Measurements from ENCODE around the gene ANKS1B.
"Not testable (repeated sequence)": the region's sequence is repeated elsewhere in the genome, so short reads cannot be mapped to it uniquely, and the experiment has no call there.

ANKS1B gene

DNA sequence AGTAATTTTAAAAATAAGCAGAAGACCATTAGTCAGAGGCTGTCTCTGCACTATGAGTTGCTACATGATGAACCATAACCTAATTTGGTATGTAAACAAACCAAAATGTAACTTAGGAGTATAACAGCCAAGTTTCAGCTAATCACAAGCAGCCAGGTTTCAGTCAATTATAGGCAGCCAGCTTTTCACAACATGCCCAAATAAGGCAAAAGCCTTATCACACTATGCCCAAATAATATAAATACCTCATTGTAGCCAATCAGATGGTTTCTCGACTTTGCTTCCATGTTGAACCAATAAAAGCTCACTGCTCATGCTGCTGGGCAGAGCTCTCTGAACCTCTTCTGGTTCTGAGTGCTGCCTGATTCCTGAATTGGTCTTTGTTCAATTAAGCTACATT is 298.6 kb downstream of the ANKS1B start:
- DNase-seq: no peak

DNA sequence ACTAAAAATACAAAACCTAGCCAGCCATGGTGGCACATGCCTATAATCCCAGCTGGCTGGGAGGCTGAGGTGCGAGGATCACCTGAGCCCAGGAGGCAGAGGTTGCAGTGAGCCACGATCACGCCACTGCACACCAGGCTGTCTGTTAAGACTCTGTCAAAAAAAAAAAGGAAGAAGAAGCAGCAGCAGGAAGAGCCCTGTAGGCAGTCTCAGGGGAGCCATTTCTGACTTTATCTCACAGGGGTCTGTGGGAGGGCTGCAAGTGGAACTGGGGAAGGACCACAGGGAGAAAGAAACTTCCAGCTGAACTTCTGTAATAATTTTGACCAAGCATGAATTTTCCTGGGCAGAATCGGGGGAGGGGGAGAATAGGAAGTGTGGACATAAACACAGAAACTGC is 304.5 kb downstream of the ANKS1B start:
- no peak for DNase-seq

DNA sequence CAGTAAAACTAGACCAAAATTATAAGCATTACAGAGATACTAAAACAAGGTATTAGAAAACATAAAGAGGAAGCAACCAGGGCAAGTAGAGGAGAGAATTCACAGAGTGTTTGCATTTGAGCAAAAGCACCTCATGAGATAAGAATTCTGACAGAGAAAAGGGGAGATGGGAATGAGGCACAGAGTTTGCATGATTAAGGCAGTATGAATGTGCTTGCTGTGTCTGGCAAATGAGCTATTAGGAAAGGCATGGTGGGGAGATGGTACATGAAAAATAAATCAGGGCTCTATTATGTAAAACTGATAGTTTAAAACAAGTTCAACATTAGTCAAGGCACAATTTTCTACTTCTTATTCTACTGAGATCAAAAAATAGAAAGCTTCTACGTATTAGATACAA is 314.1 kb downstream of the ANKS1B start:
- DNase-seq: no peak

DNA sequence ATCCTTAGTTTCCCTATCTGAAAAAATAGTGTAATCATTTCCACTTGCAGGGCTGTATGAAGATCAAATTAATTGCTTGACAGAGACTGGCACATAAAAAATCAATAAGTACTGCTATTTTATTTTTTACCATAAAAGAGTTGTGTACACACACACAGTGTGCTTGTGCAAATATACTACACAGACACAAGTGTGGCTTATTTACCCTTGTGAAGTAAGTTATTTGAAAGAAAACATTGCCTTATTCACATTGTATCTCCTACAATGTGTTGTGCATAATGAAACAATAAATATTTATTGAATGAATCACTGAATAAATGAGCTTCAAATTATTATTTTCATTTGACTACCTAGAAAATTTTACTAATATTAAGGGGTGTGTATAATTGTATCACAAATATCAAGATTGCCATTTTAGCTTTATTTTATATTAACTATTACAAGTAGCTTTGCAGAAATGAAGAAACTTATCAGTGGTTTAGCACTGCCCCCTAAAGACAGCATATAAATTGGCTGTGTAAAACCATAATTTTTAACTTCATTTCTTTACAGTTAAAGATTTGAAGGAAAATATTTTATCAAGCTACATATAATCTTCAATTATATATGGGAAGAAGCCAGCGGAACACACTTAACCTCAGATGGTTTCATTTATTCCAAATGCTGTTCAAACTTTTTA is 325.9 kb downstream of the ANKS1B start:
- no peak for DNase-seq

DNA sequence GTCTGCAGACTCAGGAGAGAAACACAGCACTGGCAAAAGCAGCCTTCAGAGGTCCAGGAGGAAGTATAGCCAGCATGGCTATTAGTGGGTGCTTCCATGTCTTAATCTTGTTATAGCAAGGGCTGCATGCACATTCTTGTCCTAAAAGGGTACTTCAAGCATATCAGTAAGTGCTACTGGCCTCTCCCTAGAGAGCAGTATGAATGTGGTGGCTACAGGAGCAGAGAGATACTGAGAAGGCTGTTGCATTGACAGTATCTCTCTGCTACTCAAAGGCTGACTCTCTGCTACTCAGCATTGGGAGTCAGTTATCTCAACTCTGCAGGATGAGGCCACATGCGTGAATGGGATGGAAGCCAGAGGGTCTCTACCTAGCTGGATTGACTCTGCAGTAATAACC is 335.2 kb downstream of the ANKS1B start:
- no peak for DNase-seq

DNA sequence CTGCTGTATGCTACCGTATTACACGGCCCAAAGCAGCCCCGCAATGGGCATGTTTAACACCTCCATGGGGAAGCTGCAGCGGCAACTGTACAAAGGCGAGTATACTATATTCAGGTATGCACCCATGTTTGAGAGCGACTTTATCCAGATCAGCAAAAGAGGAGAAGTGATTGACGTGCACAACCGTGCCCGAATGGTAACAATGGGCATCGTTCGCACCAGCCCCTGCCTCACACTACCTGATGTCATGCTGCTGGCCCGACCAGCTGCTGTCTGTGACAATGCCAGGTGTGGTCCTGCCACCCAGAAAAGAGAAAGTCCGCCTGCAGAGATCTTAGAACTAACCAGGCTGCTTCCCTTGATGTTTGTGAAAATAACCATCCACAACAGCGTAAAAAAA is 336.6 kb downstream of the ANKS1B start:
- no peak for DNase-seq

DNA sequence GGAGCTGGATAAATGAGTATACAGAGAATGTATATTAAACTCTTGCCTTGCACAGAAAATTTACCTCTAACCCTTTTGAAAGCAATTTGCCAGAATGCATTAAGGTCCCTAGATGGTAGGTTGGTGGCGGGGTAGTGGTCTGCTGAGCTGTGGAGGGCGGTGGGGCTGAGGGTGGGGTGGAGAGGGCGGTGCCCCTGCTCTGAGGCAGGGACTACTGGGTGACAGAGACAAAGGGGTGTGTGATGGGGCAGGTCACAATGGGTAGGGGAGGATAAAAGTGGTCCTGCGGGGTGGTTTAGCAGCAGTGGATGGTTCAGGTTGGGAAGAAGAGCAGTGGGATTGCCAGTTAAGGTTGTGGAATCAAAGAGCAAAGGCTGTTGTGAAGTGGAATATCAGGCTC is 337.3 kb downstream of the ANKS1B start, which contains the start of gene GARIN6:
Gene GARIN6, plus strand, starts transcription at position 301 of the 400 bp plus-strand sequence. CDS start 422 bp downstream, outside the sequence.
- DNase-seq: no peak

DNA sequence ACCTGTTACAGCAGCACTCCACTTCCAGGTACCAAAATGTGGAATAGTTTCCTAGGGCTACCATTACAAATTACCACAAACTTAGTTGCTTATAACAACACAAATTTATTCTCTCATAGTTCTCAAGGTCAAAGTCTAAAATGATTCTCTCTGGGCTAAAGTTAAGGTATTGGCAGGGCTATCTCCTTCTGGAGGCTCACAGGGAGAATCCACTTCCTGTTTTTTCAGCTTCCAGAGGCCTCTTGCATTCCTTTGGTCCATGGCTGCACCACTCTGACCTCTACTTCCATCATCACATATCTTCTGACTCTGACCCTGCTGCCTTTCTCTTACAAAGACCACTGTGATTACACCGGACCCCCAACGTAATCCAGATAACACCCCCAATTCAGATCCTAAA is 340.1 kb downstream of the ANKS1B start:
- no peak for DNase-seq

DNA sequence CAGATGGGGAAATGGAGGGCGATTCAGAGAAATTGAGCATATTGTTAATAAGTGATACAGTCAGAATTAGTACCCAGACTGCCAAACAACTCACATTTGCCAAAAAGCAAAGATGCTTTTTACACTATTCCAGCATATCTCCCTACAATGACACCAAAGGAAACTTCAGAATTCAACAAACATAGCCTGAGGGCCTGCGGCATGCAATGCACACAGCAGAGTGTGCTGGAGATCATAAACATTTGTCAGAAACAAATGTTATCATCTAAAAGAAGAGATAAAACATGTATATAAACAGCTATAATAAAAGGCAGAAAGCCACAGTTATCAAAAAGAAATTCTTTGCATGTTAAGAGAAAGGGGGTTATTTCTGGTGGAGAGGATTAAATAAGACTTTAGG is 357.3 kb downstream of the ANKS1B start:
- DNase-seq: no peak

DNA sequence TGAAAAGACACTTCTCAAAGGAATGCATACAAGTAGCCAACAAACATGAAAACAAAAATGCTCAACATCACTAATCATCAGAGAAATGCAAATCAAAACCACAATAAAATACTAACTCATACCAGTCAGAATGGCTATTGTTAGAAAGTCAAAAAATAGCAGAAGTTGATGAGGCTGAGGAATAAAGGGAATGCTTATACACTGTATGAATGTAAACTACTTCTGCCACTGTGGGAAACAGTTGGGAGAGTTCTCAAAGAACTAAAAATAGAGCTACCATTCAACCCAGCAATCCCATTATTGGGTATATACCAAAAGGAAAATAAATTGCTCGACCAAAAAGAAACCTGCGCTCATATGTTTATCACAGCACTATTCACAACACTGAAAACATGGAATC is 360.1 kb downstream of the ANKS1B start:
- not testable (repeated sequence) for DNase-seq

DNA sequence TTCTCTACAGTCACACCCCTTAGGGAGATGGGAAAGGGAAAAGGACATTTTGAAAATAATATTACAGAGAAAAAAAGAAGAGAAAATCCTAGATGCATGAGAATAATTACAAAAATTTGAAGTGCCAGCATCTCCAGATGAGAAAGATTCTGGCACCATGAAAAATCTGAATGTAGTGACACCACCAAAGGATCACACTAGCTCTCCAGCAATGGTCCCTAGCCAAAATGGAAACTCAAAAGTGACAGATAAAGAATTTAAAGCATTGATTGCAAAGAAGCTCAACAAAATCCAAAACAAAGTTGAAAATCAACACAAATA is 364.6 kb downstream of the ANKS1B start:
- DNase-seq: no peak

DNA sequence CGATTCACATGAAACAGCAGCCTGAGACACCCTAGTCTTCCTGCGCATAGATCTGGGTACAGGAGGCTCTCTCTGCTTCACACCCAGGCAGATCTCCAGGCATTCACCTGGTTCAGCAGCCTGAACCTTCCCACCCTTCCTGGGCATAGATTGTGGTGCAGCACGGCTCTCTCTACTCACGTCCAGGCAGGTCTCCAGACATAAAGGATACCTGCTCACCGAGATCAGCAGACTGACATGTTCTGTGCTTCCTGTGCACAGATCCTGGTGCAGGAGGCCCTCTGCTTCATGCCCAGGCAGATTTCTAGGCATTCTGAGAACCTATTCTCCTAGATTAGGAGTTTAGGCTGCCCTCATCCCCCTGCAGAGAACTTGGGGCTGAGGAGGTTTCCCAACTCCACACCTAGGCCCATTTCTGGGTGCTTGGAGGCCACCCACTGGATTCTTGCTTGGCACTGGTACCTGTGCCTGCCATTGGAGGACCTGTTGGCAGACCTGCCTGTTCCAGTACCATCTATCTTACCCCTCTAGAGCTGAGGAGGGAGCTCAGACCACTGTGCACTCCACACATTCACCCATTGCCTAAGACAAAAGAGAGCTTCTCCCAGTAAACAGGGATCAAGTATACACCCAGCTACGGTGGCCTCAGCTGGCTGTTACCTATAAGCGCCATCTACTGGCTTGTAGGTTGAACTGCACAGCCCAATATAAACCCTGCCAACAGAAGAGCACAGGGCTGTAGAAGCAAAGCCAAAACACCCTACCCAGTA is 365.2 kb downstream of the ANKS1B start:
- no peak for DNase-seq

DNA sequence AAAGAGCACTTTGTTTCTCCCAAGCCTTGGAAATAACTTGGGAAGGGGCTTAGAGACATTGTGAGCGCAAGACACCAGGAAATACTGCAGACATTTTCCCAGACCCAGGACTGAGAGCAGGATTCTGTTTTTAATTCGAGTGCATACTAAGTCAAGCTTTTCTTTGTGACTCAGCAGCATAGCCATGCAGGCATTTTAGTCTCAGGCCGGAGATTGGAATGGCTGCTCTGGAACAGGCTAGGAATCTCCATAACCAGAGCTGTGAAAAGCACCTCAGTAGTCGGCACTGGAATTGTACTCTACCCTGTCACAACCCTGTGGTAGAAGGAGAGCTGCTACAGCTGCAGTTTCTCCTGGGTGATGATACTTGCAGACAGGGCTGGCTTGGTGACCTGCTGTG is 366.1 kb downstream of the ANKS1B start:
- DNase-seq: no peak

DNA sequence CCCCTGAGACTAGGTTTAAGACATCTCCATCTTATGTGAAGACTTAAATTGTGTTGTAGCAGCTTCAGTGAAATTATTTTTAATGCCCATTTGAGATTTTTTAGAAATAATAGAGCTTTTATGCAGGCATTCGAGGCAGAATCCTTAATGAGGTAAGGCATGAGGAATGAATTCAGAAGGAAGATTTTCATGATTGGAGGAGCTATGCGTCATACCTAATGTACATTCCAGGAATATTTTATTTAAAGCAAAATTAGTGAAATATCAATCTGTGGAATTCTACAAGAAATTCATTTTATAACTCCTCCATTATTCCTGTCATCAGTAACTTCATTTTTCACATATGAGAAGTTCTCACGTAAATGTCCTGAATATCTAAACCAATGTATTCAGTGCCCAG is 373.1 kb downstream of the ANKS1B start:
- DNase-seq: no peak

DNA sequence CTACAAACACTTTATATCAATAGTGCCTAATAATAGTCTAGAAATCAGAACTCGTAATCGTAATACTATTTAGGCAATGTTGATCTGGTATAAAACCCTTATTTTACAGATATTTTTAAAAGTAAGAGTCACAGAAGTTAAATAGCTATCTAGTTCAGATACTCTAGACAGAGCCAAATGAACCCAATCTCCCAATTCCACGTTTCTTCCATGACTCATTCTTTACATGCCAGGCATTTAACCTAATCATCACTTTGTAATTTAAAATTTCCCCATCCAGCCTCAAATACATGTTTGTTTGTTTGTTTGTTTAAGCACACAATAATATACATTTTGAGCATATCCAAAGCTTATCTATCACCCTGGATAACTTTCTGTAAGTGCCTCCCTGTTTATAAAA is 373.6 kb downstream of the ANKS1B start:
- no peak for DNase-seq

DNA sequence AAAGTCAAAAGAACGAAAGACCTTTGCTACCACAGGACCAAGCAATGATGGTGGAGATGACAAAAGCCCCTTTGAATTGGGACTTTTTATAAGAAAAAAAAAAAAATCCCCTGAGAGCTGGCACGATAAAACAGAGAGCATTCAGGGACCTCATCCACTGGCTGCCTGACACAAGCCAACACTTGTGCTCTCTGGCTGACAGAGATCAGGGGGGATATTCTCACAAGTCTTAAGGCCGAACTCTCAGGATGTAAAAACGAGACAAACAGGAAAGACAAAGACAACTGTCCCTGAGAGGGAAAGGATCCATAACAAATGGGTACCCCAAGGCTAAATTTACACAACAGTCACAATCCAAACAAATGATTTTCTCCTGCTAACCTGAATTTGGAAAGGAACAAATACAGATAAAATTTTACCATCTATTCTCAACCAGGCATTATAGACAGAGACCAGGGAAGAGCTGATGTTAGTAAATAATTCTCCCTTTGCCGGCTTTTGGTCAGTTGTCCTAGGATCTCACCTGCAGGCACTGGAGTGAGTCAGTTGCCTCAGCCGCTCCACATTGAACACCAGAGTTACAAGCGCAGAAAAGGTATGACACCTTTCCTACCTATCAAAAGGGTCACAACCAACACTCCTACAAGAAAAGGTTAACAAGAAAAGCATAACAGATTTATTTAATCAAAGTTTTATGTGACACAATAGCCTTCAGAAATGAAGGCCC is 375.1 kb downstream of the ANKS1B start:
- DNase-seq: no peak

DNA sequence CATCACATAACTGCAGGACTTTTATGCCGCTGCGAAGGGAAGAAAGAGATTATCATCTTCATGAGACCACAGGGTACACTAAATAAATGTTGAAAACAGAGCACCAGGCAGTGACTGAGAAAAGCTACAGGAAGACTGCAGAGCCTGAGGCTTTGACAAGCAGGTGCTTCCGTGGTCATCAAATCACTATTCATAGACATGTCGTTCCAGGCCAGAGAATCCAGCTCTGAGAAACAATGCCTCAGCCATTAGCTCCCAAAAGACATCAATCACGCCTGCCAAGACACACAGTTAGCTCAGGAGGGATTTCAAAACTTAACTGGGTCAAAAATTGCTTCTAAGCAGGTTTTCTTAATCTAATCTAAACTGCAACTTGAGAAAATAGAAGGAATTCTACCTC is 384.3 kb downstream of the ANKS1B start:
- DNase-seq: no peak

DNA sequence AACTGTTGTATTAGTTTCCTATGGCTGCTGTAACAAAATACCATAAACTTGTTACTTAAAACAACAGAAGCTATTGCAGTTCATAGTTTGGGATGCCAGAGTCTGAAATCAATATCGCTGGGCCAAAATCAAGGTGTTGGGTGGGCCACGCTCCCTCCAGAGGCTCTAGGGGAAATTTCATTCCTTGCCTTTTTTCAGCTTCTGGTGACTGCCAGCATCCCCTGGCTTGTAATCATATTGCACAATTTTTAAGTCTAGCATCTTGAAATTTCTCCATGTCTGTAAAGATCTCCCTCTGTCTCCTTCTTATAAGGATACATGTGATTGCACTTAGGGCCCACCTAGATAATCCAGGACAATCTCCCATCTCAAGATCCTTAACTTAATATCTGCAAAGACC is 386.0 kb downstream of the ANKS1B start:
- DNase-seq: no peak

DNA sequence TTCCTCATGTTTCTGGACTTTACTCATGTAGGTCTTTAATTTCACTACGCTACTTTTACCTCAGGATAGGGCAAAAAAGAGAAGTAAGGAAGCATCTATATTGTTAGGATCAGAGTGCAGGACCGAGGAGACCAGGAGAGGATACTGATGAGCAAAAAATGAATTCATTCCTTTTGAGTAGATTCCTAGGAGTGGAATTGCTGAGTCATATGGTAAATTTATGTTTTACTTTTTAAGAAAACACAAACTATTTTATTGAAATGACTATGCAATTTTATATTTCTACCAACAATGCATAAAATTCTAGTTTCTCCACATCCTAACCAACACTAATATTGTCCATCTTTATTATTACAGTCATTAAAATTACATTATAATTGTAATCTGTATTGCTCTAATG is 388.0 kb downstream of the ANKS1B start:
- no peak for DNase-seq

DNA sequence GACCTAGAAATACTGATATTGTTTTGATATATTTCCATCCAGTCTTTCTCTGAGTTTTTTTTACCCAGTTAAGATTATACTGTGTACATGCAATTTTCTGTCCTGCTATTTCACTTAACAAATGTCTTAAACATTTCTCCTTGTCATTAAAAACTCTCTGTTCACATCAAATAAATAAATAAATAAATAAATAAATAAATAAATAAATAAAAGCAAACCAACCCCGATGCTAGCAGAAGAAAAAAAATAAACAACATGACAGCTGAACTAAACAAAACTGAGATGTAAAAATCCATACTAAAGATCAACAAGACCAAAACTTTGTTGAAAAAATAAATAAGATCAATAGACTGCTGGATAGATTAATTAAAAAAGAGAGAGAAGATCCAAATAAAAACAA is 407.6 kb downstream of the ANKS1B start:
- DNase-seq: not testable (repeated sequence)

DNA sequence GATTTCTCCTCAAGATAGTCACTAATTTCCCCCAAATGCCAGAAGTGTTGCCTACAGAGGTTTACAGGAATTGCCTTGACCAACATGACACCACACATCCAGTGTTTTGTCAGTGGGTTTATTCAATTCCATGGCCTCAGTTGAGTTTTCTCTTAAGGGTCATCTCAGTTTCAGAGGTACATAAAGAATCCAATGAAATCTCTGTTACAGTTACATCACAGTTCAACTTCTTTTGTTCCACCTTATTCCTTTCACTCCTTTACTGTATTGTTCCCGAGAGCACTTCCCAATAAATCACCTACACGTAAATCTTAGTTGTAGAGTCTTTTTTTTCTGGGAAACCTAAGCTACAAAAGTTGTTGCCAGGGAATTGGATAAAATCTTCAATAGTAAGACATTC is 410.8 kb downstream of the ANKS1B start:
- DNase-seq: no peak

DNA sequence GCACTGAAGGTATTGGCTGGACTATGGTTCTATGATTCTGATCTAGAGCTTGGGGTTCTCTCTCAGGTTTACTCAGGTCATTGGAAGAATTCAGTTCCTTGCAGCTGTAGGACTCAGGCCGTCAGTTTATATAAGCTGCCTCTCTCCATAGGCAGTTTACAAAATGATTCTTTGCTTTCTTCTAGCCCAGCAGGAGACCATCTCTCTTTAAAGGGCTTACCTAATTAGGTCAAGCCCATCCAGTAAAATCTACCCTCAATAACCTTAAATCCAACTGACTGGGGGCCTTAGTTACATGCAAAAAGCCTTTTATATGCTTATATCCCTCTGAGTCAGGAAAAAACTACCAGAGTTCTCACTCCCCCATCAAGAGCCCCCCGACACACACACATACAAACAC is 417.7 kb downstream of the ANKS1B start:
- no peak for DNase-seq

DNA sequence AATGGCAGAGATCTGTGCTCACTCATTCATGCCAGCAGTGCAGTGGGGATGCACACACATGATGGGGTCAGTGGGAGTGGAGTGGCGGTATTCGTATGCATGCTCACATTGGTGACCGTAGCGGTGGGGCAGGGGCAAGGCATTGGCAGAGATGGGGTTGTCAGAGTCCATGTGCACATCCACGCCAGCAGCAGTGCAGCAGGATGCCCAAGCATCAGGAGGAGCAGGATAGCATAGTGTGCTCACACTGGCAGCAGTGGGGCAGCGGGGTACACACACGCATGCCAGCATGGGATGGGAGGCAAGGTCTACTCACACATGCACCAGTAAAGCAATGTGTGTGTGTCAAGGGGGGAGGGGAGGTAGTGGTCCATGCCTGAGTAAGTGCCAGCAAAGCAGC is 426.6 kb downstream of the ANKS1B start:
- DNase-seq: no peak

DNA sequence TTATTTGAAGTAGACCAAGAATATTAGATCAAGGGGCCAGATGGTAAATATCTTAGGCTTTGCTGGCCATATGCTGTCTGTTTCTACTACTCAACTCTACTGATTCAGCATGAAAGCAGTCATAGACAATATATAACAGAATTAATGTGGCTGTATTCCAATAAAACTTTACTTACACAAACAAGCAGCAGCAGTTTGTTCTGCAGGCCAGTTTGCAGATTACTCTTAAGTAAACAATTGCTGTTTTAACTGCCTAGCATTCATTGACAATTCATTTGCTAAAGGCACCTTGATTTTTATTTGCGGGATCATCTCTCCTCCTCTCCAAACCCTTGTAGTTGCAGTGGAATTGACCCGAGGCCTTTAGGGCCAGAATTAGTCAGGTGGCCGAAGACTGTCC is 431.3 kb downstream of the ANKS1B start:
- DNase-seq: no peak
